ENCODE data around the gene SEMA3B.

Gene SEMA3B

DNA sequence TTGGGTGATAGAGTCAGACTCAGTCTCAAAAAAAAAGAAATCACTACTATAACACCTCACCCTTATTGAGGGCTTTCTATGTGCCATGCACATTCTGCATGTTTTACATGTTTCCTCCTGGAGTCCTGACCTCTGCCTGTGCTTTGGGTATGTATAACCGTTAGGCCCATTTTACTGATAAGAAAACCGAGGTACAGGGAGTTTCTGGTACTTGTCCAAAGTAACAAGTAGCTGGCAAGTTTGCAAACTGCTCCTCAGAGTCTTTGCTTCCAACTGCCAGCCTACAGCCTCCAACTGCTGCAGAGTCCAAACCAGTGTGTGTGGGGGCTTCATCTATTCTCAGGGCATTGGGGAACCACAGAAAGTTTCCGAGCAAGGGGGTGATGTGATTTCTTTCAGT, 36.6 kb upstream of the SEMA3B start:
- TF ChIP-seq, protein P1, sequence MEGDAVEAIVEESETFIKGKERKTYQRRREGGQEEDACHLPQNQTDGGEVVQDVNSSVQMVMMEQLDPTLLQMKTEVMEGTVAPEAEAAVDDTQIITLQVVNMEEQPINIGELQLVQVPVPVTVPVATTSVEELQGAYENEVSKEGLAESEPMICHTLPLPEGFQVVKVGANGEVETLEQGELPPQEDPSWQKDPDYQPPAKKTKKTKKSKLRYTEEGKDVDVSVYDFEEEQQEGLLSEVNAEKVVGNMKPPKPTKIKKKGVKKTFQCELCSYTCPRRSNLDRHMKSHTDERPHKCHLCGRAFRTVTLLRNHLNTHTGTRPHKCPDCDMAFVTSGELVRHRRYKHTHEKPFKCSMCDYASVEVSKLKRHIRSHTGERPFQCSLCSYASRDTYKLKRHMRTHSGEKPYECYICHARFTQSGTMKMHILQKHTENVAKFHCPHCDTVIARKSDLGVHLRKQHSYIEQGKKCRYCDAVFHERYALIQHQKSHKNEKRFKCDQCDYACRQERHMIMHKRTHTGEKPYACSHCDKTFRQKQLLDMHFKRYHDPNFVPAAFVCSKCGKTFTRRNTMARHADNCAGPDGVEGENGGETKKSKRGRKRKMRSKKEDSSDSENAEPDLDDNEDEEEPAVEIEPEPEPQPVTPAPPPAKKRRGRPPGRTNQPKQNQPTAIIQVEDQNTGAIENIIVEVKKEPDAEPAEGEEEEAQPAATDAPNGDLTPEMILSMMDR (IDR thresholded peaks at IDR 0.05; ENCODE audit: insufficient read depth, missing control alignments): no peak
- no peak for FAIRE-seq
- no peak for DNase-seq (ENCODE audit: insufficient read length, low spot score)

DNA sequence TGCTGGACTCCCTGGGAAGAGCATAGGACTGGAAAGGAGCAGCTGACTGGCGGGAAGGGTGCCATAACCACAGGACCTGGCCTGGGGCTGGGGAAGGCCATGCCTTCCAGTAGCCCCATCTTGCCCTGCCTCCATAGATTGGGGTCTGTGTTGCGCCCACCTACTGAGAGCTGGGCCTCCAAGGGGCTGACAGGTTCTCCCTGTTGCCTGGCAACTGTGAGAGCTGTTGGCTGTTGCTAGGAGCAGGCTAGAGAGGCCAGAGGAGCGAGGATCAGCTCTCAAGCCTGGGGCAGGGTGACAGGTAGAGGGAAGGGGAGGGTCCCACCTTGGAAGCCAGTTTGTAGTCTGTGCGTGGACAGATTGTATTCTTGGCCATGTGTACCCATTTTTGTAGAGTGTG, 35.8 kb upstream of the SEMA3B start:
- TF ChIP-seq, protein P1 (IDR thresholded peaks at IDR 0.05; ENCODE audit: insufficient read depth, missing control alignments): no peak
- FAIRE-seq: no peak
- DNase-seq (ENCODE audit: insufficient read length, low spot score): no peak

DNA sequence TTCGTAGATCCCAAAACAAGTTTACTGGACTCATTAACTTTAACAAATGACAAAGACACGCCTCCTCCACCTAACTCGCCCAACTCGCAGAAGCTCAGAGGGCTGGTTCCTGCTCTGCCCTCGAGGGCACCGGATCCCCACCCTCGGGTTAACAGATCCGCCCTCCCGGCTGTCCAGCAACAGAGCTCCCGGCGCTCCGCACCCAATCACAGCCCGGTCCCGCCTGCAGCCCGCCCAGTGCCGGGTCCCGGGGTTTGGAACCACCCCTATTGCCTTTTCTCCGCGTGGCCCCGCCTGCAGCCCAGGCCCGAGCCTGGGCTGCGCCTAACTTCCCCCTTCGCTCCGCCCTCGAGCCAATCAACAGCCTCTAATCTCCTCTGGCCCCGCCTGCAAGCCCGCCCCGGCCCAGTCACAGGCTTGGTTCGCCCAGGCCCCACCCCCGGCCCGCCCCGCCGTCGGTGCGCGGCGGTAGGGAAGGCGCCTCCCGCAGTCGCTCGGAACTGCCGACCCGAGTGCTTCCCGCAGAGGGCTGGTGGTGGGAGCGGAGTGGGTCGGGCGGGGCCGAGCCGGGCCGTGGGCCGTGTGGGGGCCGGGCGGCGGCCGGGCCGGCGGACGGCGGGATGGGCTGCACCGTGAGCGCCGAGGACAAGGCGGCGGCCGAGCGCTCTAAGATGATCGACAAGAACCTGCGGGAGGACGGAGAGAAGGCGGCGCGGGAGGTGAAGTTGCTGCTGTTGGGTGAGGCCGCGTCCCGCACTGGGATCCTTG, 33.0 kb upstream of the SEMA3B start, which contains the start of gene GNAI2:
Gene GNAI2 (plus strand): TSS at position 489 of the 768 bp plus-strand sequence. CDS start 132 bp downstream, at position 621.
- no peak for FAIRE-seq
- TF ChIP-seq, protein P1 (IDR thresholded peaks at IDR 0.05; ENCODE audit: insufficient read depth, missing control alignments): no peak
- DNase-seq (ENCODE audit: insufficient read length, low spot score): peak; percentile 98

DNA sequence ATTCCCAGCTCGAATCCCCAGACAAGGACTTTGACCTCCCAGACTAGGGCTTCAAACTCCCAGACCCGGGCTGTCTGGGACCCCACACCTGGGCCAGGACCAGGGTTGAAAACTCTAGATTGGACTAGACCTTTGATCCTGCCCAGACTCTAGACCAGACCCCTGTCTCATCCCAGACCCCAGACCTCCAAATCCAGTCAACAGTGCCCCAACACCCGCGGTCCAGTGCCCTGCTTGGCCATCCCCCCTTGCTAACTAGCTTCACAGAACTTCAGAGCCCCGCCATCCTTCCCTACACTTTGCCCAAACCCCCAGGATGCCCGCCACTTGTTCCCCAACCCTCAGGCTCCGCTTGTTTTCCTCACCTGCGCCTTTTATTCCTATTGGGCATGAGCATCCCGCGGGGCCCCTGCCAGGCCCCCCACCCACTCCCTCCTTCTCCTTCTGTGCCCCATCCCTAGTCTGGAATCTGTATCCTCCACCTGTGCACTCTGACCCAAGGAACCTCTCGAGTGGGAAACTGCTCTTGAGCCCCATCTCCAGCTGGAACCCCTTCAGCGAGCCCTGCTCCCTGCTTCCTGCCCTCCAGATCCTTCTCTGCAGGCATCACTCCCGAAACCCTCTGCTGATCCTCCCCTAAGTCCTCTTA, 32.3 kb upstream of the SEMA3B start:
- DNase-seq (ENCODE audit: insufficient read length, low spot score) (no peak), FAIRE-seq (no peak)
- TF ChIP-seq, protein P1 (IDR thresholded peaks at IDR 0.05; ENCODE audit: insufficient read depth, missing control alignments): no peak

DNA sequence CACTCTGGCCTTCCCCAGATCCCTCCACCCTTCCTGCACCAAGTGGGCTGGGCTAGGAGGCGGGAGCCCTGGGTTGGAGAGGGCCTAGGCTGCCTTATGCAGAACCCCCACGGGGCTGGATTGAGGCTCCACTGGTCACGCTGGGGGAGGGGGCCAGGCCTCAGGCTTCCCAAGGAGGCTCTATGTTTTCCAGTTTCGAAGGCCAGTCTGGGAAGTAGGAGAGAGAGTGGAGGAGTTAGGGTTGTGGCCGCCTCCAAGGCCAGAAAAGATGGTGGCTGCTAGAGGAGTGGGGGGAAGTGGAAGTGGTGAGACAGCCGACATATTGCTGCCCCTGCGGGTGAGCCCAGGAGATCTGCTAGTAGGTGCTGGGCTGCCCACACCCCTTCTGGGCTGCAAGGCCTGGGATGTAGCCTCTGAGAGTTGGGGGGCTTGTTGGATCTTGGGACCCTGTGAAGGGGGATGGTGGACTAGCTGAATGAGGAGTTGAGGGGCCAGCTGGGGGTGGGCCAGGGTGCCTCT, 31.8 kb upstream of the SEMA3B start:
- TF ChIP-seq, protein P1 (IDR thresholded peaks at IDR 0.05; ENCODE audit: insufficient read depth, missing control alignments): no peak
- DNase-seq (ENCODE audit: insufficient read length, low spot score) (no peak), FAIRE-seq (no peak)

DNA sequence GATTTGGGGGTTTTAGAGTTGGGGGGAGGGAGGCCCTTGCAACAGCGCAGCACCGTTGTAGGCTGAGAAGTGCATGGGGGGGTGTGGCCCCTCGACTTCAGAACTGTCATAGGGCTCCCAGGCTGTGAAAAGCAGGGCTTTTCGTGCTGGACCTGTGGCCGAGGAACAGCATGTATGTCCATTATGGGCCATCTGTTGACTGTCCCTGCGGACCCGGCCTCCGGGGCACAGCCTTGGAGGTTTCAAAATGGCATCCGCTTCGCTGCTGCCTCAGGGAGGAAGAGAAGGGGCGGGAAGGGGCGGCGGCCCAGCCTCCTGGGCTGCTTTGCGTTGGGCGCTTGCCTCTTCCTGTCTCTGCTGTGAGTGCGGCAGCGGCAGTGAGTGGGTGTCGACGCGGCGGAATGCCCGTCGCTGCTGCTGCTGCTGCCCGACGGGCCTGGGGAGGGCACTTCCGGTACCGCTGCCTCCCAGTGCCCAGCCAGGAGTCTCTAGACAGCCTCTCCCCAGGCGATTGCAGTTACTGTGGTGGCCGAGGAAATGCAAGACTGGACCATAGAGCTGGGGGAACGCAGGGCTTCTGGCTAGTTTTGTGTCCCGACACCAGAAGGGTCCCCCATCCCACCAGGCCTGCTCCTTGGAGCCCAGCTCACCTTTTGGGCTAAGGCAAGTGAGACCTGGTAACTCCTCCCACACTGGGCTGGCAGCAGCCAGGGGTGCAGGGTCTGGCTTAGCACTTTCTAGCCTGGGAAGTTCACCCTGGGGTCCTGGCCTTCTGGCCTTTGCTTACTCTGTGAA, 31.0 kb upstream of the SEMA3B start:
- TF ChIP-seq, protein P1 (IDR thresholded peaks at IDR 0.05; ENCODE audit: insufficient read depth, missing control alignments): no peak
- FAIRE-seq (no peak), DNase-seq (ENCODE audit: insufficient read length, low spot score) (no peak)

Measured in D721Med (cell line).